ENCODE results near the gene CCDC88C.
"Not testable (repeated sequence)": the region's sequence is repeated elsewhere in the genome, so short reads cannot be mapped to it uniquely, and the experiment has no call there.

The CCDC88C gene

DNA sequence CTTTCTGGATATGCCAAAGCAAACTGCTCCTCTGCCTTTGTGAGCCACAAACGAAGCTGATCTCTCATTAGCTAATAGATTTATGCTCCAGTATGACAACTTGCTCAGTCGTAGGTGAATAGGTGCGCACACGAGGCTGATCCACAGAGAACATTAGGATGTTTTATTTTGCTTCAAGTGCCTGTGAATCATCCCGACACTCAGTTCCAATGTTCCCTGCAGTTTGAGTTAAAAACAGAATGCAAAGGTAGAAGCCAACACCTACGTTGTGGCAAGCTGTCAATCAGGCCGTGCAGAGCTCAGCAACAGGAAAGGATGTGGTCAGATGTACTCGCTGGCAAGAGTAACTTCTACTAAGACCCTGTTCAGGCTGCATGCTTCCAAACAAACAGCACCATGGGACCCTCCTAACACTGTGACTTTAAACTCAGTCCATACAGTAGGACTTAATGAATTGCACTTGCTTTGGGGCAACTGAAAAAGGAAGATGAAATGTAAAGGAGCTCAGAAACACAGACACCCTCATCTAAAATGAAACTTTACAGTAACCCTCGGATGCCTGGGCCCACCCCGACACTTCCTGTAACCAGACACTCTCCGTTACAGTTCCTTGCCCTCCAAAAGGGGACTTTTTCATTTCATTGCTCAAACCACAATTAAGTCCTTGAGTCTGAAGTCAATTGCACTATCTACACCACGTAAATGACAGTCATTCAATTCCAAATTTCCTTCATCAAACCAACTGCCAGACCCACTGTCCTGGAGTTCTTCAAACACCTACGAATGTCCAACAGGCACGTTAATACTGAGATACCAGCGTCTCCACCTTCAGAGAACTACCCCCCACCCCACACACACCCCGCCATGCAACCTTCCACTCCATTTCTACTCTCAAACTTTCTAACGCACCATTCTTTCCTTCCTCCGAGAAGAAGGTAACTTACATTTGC lies 1.6 kb downstream of the CCDC88C start:
- no peak for DNase-seq (ENCODE audit: low read depth in 2 of 2)

DNA sequence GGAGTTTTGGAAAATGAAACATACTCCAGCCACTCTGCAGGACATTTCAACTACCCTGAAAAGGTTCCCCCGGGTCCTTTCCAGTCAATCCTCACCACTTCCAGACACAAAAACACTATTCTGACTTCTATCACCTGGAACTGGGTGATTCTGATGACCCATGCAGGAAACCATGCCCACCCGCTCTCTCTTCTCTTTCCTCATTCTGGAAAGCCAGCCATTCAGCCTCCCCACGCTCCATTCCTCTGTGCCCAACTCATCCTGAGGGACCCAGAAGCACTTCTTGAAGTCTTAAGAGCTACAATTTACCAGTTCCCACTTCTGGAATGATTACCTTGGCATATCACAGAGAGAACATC lies 3.2 kb downstream of the CCDC88C start:
- no peak for DNase-seq (ENCODE audit: low read depth in 2 of 2)

DNA sequence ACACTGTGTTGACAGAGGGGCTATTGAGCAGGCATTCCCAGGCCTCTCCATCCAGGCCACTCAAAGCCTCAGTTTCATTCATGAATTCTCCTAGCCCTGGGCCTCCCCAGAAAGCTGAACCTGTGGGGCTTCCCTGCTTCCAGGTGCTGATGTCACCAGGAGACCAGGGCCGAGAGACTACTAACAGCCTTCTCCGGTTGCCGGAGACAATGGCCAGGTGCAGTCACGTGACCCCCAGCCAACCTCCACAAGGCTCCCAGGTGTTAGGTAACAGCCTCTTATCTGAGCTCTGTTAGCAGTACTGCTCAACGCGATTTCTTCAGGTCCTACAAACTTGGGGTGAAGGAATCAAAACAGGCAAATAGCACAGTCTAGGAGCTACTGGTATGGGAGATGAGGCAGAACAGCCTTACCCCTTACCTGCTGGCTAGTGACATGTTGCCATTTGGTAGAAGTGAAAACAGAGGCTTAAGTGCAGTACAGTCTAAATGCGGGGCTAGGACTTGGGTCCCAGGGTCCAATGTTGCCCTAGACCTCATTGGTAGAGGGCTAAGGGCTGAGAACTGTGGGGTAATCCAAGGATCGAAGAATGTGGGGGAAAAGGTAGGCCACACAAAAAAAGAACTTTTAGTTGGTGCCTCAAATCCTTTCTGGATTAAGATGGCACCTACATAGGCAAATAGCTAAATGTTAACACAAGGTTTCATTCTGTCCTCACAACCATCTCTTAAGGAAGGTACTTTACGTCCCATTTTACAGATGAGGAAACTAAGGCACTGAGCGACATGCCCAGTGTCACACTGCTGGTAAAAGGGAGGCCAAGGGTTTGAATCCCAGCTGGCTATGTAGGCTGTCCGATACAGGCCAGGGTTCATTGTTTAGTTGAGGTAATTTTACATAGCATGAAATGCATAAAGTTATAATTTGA lies 3.8 kb downstream of the CCDC88C start:
- DNase-seq (ENCODE audit: low read depth in 2 of 2), result no peak

DNA sequence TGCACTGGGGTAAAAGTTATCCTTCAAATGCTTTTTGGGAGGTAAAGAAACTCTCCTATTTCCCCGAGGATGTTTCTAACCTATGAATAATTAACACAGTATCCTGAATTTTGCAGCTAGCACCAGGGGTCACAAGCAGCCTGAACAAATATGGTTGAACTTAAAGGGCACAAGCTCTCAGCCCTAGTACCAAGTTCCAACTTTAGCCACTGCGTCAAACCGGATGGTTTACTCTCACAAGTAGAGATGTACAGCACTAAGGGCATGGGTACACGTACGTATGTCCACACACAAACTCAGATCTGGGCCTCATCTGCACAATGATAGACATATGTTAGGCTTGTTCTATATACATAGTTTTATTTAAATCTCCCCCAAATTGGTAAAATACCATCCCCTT lies 4.7 kb downstream of the CCDC88C start:
- no peak for DNase-seq (ENCODE audit: low read depth in 2 of 2)

DNA sequence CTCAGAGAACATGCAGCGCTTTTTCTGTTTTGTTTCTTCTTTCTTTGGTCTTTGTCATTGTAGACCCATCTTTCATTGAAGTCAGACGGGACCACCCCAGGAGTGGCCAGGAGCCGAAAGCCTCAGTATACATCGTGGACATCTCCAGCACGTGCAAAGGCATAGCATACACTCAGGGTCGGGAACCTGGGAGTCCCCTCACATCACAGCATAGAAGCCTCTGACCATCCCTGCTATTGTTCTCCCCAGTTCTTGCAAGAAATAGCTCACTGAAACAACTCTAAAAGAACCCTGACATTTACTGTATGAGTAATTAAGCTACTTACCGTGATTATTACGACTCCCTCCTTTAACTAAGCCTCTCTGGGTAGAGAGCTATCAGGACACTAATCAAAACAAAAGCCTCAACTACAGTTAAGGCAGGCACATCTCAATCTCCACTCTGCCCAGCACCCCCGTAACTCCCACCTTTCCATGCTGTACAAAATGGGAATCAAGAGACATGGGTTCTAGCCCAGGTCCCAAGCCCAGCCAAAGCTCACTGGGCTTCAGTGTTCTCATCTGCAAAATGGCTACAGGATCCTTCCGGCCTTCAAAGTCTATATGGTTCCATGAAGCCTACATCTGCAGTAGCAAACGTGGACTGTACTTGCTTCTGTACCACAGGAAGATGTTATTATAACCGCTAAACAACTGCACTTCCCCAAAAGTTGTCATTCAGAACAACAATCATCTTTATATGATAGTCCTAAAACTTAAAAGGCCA lies 6.7 kb downstream of the CCDC88C start:
- no peak for DNase-seq (ENCODE audit: low read depth in 2 of 2)

DNA sequence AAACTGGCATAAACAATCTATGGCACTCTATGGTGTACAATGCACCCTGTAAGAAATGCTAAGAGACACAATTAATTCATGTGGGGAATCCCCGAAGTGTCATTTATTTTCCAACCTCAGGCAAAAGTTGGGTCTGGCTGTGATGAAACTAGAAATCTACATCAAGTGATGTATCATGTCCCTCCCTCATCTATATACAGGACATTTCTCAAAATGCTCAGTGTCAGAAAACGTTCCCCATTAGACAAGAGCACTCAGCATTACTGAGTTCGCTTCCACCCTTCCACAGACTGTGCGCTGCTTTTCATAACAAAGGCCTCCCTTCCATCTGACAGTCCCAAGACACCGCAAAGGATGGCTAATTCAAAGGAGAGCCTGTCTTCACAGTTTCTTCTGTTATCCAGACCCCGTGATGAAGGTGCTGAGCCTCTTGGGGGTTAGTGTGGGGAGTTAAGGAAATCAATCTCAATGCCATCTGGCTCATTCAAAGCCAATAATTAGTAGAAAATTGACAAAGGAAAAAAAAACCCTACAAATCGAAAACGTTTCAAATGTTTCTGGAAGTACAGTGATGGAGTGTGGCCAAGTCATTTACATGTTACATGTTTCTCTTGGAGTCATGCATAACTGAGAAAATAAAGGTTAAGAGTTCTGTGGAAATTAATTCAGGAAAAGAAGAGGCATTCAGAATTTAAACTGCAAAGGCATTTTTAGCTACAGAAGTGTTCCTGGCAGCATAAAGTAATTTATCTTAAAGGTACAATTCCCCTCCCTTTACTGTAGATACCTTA lies 7.5 kb downstream of the CCDC88C start:
- DNase-seq (ENCODE audit: low read depth in 2 of 2), result no peak

DNA sequence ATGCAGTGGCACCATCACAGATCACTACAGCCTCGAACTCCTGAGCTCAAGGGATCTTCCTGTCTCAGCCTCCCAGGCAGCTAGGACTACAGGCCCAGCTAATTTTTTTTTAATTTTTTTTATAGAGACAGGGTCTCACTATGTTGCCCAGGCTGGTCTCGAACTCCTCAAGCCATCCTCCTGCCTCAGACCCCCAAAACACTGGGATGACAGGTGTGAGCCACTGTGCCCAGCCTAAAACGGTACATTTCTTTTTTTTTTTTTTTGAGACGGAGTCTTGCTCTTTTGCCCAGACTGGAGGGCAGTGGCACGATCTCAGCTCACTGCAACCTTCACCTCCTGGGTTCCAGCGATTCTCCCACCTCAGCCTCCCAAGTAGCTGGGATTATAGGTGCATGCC lies 8.4 kb downstream of the CCDC88C start:
- DNase-seq (ENCODE audit: low read depth in 2 of 2), result not testable (repeated sequence)

DNA sequence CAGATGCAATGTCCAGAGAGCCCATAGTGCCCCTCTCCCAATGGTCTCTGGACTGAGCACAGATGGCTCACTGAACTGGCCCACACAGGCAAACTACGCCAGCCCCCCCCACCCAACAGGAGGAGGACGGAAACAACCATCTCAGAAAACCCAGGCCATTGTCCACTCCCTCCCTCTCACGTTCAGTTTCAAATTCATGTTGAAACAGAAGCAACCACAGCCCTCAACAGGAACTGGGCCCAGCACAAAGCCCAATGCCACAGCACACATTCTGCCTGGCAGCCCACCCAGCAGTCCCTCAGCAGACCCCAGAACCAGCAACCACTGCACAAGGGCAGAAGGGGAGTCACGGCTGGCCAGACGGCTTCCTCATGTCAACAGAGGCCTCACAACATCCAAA lies 10.6 kb downstream of the CCDC88C start:
- no peak for DNase-seq (ENCODE audit: low read depth in 2 of 2)

DNA sequence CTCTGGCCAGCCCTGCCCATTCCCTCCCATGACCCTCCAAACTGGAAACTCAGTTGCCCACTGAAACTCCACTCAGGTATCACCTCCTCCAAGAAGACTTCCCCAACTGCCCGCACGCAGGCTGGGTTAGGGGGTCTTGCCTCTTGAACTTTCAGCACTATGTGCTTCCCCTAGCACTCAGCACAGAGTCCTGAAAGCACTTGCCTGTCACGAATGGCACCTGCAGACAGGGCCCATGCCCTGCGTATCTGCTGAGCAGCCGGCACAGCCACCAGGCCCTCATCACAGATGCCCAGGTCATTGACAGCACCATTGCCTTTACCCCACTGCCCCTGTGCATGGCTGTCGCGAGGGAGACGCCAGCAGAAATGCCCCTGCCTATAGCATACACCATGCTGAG lies 11.2 kb downstream of the CCDC88C start:
- DNase-seq (ENCODE audit: low read depth in 2 of 2), result no peak

DNA sequence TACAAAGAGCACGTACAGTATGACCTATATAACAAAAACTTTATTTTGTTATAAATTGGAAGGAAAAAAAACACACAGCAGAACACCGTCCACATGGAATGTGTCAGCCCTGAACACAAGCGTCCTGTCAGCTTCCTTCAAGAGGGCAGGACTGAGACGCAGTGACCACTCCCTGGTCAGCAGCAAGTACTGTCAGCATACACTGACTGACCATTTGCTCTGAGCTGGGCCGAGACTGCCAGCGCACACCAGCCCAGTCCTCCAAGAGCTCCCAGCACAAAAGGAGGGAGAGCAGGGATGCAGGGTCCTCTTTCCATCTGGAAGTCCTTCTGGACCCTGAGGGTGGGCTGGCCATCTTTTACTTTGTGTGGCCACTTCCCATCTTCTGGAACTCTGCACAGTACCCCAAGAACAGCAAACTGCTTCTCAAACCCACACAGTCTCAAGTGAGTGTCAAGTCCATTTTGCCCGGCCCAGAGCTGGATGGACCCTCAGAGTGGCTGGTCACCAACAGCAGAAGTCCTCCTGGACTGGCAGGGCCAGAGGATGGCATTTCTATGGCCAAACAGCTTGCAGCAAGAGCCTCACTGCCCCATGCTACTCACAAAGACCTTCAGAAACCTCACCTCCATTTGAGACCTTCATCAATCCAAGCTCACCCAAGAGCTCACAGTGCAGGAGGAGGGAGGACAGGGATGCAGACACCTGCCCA lies 11.7 kb downstream of the CCDC88C start:
- no peak for DNase-seq (ENCODE audit: low read depth in 2 of 2)

DNA sequence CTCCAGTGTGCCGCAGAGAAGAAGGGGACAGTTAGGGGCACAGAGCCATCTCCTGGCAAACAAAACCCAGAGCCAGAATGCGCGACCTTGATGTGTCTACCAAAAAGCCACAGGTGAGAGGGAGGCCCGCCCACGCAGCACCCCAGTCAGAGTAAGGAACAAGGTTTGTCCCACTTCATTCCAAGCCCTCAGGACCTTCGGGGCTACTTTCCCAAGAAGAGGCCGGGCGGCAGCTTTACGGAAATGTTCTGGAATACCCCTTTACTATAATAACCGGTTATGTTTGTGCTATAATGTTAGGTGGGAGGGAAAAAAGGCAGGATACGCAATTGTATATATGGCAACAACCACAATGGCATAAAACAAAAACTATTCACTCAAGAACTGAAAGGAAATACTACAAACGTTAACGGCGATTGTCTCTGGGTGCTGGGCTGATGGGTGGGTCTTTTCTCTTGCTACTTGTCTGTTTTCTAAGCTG lies 12.3 kb downstream of the CCDC88C start:
- DNase-seq (ENCODE audit: low read depth in 2 of 2), result no peak

DNA sequence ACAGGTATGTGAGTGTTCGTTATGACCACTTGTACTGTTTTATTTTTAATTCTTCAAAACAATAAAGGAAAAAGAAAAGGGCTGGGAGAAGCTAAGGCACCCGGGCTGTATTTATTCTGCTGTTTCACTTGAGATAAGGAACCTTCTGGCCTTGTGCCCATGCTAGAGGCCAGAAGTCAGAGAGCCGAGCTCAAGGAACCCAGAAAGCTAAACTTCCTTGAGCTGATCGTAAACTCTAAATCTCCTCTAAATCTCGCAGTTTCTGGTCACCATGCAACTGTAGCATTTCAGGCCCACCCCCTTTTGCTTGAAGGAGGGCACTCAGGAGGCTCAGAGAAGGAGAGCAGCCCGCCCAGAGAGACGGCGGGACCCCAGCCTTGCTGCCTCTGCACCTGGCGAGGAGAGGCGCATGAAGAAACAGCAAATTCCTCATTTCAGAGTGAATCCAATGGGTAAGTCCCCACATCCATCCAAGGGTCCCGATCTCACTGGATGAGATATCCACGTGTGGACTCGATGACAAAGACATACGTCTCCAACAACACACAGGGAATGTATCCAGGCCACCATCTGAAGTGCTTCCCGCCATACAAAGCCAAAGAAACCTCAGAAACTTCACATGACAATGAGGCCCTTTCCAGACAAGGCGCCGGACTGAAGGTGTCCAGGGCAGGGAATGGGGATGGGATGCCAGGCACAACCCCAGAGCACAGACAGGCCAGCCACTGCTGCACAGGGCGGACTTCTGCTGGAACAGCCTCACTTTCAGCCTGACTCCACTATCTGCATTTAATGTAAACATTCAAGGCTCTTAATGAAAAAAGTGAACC lies 14.6 kb downstream of the CCDC88C start:
- DNase-seq (ENCODE audit: low read depth in 2 of 2), result no peak

DNA sequence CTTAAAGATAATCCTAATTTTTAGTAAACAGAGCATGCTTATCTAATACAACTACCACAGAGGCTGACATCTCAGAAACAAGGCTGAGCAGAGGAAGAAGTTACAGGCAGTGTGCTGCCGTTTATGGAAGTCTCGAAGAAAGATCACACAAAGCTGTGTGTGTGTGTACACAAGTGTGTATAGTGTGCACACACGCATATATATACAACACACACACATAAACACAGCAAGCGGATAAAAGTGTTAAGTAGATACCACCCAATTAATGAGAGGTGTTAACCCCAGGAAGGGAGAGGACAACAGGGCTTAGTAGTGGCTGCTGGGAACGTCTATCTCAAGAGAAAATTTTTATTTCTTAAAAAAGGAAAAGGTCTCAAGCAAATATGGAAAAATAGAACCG lies 15.3 kb downstream of the CCDC88C start:
- no peak for DNase-seq (ENCODE audit: low read depth in 2 of 2)

DNA sequence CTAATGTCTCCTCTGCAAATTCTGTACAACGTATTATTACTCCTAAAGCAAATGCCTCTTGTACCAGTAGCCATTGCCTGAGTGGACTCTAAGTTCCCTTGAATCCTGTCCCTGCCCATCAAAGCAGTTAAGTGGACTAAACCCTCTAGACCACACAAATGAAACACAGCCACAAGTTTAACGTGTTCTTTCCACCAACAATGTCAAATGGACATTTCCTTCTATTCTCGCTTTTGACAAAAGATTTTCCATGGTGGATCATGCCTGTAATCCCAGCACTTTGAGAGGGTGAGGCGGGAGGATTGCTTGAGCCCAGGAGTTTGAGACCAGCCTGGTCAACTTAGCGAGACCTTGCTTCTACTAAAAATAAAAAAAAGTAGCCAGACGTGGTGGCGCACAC lies 15.9 kb downstream of the CCDC88C start:
- DNase-seq (ENCODE audit: low read depth in 2 of 2), result no peak

DNA sequence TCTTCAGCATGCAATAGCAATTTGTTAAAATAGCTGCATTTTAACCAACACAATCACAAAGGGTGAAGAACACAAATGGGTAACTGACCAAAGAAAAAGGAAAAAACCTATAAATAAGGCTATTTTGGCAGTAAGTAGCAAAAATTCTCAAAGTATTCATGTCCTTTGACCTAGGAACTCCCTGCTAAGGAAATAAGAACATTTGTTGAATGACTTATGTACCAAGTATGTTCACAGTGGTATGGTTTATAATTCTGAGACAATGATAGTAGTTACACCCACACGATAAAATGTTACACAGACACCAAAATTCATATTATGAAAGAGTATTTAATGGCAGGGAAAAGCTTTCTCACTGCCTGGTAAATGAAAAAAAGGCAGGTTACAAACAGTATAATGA lies 16.9 kb downstream of the CCDC88C start:
- DNase-seq (ENCODE audit: low read depth in 2 of 2), result no peak

DNA sequence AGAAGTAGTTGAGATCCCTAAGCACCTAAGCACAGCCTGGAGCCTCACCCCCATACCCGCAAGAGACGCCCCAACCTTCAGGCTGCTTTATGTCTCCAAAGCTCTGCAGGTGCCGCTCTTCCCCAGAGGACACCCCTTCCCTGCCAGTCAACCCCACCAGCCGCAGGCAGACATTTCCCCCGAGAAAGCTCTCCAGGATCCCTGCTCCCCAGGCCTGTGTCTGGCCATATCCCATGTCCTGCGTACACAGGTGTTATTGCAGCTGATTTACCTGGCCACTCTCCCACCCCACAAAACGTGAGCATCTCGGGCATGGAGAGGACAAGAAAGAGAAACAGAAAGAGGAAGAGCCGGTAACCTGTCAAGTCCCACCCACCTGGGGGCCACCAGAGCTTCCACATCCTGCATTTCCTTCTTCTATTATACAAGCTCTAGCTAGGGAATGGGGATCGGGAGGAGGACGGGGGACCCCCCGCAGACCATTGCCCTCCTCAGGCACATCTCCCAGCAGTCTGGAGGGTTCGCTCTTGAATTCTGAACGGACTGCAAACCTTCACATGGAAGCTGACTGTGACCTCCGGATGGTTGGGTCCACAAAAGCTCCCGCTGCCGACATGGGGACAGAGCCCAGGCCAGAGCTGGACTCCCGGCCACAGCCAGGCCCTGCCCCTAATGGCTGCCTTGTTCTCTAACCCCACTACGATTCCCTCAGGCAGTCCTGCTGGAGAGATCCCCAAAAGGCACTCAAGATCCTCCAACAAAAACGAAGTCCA lies 17.6 kb downstream of the CCDC88C start:
- no peak for DNase-seq (ENCODE audit: low read depth in 2 of 2)

DNA sequence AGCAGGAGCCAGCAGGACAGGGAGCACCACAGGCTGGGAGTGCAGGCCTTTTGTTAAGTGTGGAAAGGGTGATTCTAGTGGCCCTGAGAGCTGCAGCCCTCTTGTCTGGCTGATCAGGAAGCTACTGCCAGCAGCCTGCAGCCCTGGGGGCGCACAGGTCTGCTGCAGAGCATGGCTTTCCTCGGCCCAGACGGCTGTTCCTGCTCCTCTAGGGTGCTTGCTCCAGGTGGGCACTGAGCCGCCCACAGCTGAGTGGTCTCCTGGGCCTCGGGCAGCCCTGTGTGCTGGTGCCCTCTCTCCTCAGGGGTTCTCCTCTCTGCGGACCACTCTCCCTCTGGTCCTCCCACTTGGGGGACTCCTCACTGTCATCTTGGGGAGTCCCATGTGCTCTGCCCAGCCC lies 18.9 kb downstream of the CCDC88C start:
- no peak for DNase-seq (ENCODE audit: low read depth in 2 of 2)

DNA sequence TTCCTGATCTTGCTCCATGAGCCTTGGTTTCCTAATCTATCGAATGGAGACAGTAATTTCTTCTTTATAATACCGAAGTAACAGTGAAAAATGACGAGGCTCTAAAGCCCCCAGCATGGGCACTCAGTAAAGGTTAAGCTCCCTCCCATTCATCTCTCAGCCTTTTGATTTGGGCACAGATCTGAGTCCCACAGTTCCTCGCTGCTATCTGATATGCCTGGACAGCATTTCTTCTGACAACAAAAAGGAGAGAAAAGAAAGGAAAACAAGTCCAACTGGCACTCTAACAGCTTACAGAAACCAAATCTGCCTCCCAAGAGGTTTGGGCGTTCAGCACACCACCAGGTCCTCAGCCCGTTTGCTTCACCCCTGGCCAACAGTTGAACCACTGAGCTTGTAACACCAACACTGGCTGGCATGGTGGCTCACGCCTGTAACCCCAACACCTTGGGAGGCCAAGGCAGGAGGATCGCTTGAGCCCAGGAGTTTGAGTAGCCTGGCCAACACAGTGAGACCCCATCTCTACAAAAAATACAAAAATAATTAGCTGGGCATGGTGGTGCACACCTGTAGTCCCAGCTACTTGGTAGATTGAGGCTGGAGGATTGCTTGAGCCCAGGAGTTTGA lies 19.5 kb downstream of the CCDC88C start:
- DNase-seq (ENCODE audit: low read depth in 2 of 2), result no peak

Data from fibroblast of skin of left quadriceps (primary cell).